ENCODE measurements around the gene SIL1.
"Not testable (repeated sequence)": the region's sequence is repeated elsewhere in the genome, so short reads cannot be mapped to it uniquely, and the experiment has no call there.

SIL1 gene

DNA sequence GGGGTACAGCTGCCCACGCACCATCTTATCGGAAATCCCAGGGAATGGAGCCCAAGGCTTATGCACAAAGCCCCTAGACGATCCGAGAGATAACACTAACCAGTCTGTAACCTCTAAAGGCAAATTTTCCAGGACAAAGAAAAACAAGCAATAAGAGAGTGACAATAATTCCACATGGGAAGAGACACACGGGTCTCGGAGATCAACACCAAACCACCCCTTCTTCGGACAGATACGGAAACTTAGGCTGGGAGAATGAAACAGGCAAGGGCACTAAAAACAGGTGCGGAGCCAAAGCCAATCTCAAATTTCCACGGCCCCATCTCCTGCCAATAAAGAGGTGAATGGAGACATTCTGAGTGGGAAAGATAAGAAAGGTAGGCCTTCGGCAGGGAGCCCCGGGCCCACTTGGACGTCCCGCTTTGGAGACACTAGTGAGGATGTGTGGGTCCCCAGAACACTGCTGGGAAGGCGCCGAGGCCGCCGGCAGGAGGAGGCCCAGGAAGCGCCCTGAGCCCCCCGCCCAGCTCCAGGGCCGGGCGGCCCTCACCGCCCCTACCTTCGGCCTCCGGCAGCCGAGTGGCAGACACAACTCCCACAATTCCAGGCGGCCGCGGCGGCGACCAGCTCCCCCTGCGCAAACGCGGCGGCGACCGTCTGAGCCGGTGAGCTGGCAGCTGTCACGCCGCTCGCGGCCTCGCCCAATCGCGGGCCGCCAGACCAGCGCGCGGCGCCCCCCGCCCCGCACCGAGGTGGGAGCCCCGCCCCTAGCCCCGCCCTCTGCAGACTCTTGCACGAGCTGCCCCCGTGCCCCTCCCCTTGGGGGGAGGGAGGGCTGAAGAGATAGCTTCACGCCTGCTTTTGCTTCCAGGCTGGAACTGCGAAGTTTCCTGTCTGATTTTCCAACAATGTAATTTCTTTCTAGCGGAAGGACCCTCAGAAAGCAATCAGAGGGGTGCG, at the start of gene SIL1:
TSS of gene SIL1 (minus strand) at position 659 of the 960 bp plus-strand sequence. CDS start 70,525 bp downstream, outside the sequence.
- no peaks in the 10 kb centered on the region for H3K9me3 Mint-ChIP-seq
- peak within 1 kb of the TSS; percentile 96 for H3K27ac Mint-ChIP-seq
- peaks cover 25% of the 10 kb centered on the region for H3K4me1 Mint-ChIP-seq
- peak; percentile 99 for ATAC-seq
- peak within 1 kb of the TSS; percentile 95 for H3K4me3 Mint-ChIP-seq
- peaks cover 26% of the 10 kb centered on the region for H3K36me3 Mint-ChIP-seq
- no peaks in the 10 kb centered on the region for H3K27me3 Mint-ChIP-seq

DNA sequence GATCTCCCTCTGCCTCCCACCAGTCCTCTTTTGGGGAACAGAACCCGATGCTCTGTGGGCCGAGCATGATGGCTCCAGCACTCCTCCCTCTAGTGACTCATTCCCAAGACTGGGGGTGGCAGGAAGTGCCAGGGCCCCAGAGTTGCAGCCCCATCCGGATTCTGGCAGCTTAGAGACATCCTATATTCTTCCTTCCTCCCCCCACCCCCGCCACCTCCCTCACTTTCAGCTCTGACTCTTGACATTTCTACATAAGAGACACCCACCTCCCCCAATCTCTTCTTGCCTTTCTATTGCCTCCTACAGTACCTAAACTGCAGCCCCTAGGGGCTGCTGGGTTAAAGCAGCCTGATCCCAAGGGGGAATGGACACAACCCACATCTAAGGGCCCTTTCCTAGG, 48.2 kb upstream of the SIL1 start:
- H3K4me1 Mint-ChIP-seq, result peaks cover 16% of the 10 kb centered on the region
- H3K27ac Mint-ChIP-seq, result peak overlapping the region; percentile 34
- no peak overlapping the region for H3K4me3 Mint-ChIP-seq
- H3K36me3 Mint-ChIP-seq, result no peaks in the 10 kb centered on the region
- peak; percentile 61 for ATAC-seq
- no peaks in the 10 kb centered on the region for H3K9me3 Mint-ChIP-seq
- H3K27me3 Mint-ChIP-seq, result peaks cover 3% of the 10 kb centered on the region

DNA sequence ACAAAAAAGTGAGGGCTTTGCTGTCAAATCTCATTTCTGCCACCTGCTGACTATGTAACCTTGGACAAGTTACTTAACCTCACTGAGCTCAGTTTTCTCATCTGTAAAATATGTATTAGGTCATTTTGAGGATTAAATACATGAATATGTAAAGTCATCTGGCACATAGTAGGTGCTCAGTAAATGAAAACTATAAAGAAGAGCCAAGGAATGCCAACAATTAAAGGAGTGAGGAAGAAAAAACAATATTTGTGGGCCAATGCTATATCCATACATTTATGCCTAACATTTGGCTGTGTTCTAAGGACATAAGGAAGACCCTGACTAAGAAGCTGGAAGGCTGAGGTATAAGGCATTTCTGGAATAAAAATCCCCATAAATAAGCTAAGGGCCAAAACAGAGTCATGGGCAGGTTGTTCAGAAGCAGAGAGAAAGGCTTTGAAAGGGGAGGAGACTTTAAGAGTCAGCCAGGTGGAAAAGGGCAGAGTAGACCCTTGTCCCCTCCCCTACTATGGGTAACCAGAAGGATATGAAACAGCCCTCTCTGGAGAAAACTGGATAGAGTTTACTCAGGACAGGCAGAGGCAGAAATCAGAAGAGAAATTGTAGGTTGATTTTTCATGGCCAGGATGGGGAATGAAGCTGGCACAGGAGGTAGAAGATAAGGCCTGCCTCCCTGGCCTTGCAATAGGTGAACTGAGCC, 47.6 kb upstream of the SIL1 start:
- no peak for ATAC-seq
- Mint-ChIP-seq H3K27ac (peak overlapping the region; percentile 34), H3K9me3 (no peaks in the 10 kb centered on the region), H3K36me3 (no peaks in the 10 kb centered on the region), H3K4me1 (peaks cover 10% of the 10 kb centered on the region), H3K27me3 (peaks cover 9% of the 10 kb centered on the region), H3K4me3 (no peak overlapping the region)

DNA sequence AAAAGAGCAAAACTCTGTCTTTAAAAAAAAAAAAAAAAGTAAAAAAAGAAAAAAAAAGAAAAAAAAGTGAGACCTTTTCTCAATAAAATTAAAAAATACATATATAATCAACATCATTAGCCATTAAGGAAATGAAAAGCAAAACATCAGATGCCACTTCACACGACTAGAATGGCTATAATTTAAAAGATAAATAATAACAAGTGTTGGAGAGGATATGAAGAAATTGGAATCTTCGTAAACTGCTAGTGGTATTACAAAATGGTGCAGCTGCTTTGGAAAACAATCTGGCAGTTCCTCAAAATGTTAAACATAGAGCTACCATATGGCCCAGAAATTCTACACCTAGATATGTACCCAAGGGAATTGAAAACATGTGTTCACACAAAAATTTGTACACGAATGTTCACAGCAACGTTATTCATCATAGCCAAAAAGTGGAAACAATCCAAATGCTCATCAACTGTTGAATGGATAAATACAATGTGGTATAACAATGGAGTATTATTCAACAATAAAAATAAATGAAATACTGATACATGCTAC, 45.3 kb upstream of the SIL1 start:
- no peak for ATAC-seq

DNA sequence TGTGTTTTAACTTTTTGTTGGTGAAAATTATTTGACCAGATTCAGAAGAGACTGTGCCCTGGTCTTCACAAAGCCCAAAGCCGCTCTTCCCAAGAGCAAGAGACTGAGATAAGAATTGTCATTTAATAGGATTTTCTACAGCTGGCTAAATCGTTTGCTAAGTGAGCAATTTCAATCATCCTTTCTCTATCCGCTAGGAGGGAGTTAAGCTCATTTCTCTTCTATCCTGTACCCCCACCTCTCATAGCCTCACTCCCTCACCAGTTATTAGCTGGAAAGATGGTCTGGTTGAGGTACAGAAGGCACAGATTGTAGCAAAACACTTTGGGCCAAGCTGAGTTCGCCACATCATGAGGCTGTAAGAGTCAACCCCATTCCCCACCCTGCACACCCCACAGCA, 43.0 kb upstream of the SIL1 start:
- H3K27ac Mint-ChIP-seq, result no peak overlapping the region
- H3K4me1 Mint-ChIP-seq, result peaks cover 3% of the 10 kb centered on the region
- no peak for ATAC-seq
- H3K36me3 Mint-ChIP-seq, result no peaks in the 10 kb centered on the region
- no peak overlapping the region for H3K4me3 Mint-ChIP-seq
- no peaks in the 10 kb centered on the region for H3K9me3 Mint-ChIP-seq
- peaks cover 39% of the 10 kb centered on the region for H3K27me3 Mint-ChIP-seq

More for the DNA sequence above, 45.3 kb upstream of the SIL1 start:
- peaks cover 10% of the 10 kb centered on the region for H3K4me1 Mint-ChIP-seq
- H3K9me3 Mint-ChIP-seq, result no peaks in the 10 kb centered on the region
- no peak overlapping the region for H3K4me3 Mint-ChIP-seq
- H3K27me3 Mint-ChIP-seq, result peaks cover 32% of the 10 kb centered on the region
- H3K27ac Mint-ChIP-seq, result no peak overlapping the region
- H3K36me3 Mint-ChIP-seq, result no peaks in the 10 kb centered on the region

DNA sequence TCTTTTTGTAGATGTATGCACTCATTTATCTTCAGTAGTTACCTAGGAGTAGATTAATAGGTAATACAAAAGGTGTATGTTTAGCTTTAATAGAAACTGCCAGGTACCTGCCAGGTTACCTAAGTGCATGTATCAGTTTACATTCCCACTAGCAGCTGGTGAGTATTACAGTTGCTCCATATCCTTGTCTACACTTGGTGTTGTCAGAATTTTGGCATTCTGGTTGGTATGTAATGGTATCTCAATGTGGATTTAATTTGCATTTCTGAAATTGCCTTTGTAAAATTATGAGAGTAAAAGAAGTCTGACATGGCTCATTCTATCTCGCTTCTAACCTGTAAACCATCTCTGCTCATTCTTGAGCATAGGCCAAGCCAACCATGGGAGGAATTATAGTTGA, 38.3 kb upstream of the SIL1 start:
- Mint-ChIP-seq H3K27me3 (peaks cover 37% of the 10 kb centered on the region), H3K36me3 (no peaks in the 10 kb centered on the region), H3K9me3 (no peaks in the 10 kb centered on the region), H3K27ac (no peak overlapping the region), H3K4me3 (no peak overlapping the region), H3K4me1 (no peaks in the 10 kb centered on the region)
- no peak for ATAC-seq

DNA sequence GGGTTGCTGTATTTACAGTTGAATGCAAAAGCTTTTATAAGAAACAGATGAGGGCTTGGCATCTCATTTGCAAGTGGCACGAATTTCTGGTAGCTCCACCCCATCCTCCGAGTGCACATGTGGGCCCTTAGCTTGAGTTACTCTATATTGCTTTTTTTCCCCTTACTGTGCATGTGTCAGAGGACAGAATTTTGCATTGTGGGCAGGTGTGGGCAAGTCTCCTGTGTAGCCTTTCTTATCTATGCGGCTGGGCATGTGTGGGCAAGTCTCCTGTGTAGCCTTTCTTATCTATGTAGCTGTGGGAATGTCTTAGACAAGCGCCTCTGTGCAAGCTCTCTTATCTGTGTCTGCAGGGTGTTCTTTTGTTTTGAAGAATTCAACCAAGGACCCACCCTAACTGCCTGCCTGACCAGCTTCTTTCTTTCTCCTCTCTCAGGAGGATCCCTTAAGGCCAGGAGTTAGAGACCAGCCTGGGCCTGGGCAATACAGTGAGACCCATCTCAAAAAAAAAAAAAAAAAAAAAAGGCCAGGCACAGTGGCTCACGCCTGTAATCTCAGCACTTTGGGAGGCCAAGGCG, 34.1 kb upstream of the SIL1 start:
- Mint-ChIP-seq H3K36me3 (no peaks in the 10 kb centered on the region), H3K4me1 (no peaks in the 10 kb centered on the region), H3K27me3 (no peaks in the 10 kb centered on the region), H3K9me3 (no peaks in the 10 kb centered on the region), H3K4me3 (no peak overlapping the region), H3K27ac (no peak overlapping the region)
- ATAC-seq, result no peak

DNA sequence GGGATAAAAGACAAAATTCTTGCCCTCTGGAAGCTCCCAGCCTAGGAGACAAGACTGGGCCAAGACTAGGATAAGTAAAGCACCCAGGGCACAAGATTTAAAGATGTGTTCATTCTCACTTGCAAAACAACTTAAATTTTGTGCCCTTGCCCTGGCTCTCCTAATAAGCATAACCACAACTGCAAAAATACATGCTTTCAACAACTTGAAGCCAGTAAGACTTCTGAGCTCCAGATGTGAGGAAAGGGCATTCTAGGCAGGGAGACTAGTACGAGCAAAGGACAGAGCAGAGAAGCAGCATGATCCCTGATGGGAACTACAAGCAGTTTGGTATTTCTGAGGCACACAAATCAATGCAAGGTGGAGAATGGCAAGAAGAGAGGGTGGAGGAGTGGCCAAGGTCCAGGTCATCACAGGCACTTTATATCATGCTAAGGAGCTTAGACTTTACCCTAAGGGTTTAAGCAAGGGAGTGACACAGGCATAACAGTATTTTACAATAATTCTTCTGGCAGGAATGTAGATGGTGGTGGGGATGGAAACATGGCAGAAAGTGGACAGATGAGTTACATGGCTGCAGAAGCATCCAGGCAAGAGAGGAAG, 30.1 kb upstream of the SIL1 start:
- Mint-ChIP-seq H3K4me3 (no peak overlapping the region), H3K36me3 (no peaks in the 10 kb centered on the region), H3K27me3 (no peaks in the 10 kb centered on the region), H3K4me1 (no peaks in the 10 kb centered on the region), H3K27ac (no peak overlapping the region), H3K9me3 (no peaks in the 10 kb centered on the region)
- no peak for ATAC-seq

DNA sequence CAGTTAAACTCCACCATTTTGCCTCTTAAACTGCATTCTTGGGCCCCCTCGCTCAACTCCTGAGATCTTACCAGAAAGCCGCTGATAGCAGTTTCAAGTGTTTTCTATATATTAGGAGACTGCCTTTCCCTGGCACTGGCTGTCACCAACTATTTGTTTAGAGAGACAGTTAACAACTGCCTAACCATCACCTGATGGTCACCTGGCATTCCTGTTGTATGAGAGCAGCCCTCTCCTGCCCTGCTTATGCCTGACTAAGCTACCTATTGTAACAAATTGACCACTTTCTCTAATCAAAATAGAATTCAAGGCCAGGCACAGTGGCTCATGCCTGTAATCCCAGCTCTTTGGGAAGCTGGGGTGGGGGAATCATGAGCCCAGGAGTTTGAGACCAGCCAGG, 28.0 kb upstream of the SIL1 start:
- peaks cover 12% of the 10 kb centered on the region for H3K27me3 Mint-ChIP-seq
- no peaks in the 10 kb centered on the region for H3K9me3 Mint-ChIP-seq
- no peak for ATAC-seq
- no peaks in the 10 kb centered on the region for H3K36me3 Mint-ChIP-seq
- H3K4me3 Mint-ChIP-seq, result no peak overlapping the region
- no peaks in the 10 kb centered on the region for H3K4me1 Mint-ChIP-seq
- H3K27ac Mint-ChIP-seq, result no peak overlapping the region

DNA sequence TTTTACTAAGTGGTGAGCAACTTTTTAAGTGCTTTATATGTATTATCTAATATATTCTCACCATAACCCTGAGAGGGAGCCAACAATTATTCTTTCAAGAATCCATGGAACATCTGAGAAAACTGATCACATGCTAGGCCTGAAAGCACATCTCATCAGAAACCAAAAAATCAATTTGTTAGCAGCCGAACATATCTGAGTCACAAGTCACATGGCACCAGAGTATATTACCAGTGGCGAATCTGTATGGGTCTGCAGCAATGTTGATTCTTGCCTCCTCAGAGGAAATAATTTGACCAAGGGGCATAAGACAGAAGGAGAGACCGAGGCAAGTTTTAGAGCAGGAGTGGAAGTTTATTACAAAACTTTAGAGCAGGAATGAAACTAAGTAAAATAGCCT, 25.3 kb upstream of the SIL1 start:
- Mint-ChIP-seq H3K27ac (no peak overlapping the region), H3K27me3 (peaks cover 12% of the 10 kb centered on the region), H3K4me1 (no peaks in the 10 kb centered on the region), H3K9me3 (no peaks in the 10 kb centered on the region), H3K4me3 (no peak overlapping the region), H3K36me3 (no peaks in the 10 kb centered on the region)
- no peak for ATAC-seq

DNA sequence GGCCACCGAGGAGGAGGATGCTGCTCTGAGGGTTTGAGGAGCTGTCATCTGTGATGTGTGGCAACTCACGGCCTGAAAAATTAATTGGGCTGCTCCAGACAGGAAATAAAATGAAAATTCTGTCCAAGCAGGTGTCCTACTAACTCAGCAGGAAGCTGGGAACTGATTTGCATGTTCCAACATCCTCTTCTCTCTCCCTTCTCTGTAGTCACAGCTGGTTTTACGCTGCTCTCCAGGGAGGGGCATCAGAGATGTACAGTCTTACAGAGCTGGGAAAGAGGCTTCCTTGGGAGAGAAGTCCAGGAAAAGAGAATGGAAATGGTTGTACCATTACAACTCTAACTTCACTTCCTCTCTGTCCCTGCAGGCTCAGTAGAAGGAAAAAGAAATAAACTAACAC, 24.2 kb upstream of the SIL1 start:
- Mint-ChIP-seq H3K9me3 (no peaks in the 10 kb centered on the region), H3K27ac (no peak overlapping the region), H3K4me1 (no peaks in the 10 kb centered on the region), H3K4me3 (no peak overlapping the region), H3K27me3 (peaks cover 12% of the 10 kb centered on the region), H3K36me3 (no peaks in the 10 kb centered on the region)
- no peak for ATAC-seq

DNA sequence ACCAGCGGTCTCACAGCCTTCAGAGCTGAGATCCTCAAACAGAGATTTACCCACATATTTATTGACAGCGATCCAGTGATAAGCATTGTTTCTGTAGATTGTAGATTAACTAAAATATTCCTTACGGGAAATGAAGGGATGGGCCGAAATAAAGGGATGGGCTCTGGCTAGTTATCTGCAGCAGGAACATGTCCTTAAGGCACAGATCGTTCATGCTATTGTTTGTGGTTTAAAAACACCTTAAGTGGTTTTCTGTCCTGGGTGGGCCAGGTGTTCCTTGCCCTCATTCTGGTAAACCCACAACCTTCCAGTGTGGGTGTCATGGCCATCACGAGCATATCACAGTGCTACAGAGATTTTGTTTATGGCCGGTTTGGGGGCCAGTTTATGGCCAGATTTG, 19.9 kb upstream of the SIL1 start:
- H3K27me3 Mint-ChIP-seq, result peaks cover 12% of the 10 kb centered on the region
- H3K4me3 Mint-ChIP-seq, H3K36me3 Mint-ChIP-seq, H3K9me3 Mint-ChIP-seq, ATAC-seq, H3K27ac Mint-ChIP-seq, H3K4me1 Mint-ChIP-seq: not testable (repeated sequence)

DNA sequence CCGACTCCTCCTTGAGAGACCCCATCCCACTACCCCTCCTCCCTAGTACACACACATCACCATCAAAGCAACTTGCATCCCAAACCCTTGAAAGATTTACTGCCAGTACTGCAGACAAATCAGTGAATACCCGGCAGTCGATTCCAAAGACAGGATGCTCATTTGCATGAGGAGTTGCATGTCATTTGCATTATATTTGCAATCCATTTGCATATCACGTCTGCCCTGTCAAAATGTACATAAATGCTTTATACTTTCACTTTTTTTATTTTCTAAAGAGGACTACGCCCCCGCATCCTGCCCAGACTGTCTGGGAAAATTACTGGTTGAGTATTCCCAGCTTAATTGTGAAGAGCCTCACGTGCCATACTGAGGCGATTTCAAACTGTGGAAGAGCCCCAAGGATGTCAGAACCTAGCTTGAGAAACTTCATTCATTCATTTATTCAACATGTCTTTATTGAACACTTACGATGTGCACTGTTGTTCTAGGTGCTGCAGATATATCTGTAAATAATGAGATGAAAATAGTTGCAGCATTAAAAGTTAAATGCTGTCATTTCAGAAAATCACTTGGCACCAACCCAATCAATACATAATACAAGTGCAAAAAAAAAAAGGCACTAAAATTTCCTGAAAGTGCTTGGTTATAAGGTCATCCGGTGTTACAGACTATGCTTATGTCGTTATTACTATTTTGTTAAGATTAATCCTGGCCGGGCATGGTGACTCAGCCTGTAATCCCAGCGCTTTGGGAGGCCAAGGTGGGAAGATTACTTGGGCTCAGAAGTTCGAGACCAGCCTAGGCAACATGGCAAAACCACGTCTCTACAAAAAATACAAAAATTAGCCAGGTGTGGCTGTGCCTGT, 17.2 kb upstream of the SIL1 start:
- Mint-ChIP-seq H3K36me3 (peaks cover 6% of the 10 kb centered on the region), H3K27me3 (no peaks in the 10 kb centered on the region), H3K4me1 (peaks cover 7% of the 10 kb centered on the region), H3K9me3 (no peaks in the 10 kb centered on the region), H3K4me3 (no peak overlapping the region), H3K27ac (no peak overlapping the region)
- no peak for ATAC-seq

DNA sequence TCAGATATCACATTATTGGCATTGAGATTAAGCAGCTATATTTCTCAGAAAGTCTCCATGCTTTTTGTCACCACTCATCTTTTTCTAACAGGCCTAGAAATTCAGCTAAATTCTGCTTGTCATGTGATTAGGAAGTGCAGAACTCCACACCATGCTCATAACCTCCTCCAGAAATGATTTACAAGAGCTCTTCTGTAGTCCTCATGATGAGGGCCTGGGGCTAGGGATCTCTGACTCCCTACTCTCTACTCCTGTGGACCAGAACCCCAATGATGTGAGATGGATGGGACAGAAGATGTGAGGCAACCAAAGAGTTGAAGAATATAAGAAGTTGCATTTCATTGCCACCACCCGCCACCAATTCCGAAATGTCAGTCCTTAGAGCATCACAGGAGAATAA, 16.5 kb upstream of the SIL1 start:
- H3K36me3 Mint-ChIP-seq, result peaks cover 6% of the 10 kb centered on the region
- no peaks in the 10 kb centered on the region for H3K27me3 Mint-ChIP-seq
- no peak overlapping the region for H3K27ac Mint-ChIP-seq
- ATAC-seq, result no peak
- no peak overlapping the region for H3K4me3 Mint-ChIP-seq
- H3K4me1 Mint-ChIP-seq, result peaks cover 7% of the 10 kb centered on the region
- H3K9me3 Mint-ChIP-seq, result no peaks in the 10 kb centered on the region

All from stimulated activated memory B cell treated with anti-CD40 and anti-IgM and Interleukin-4, amounts not matched to agents 10 μg/mL and 1 μg/mL and 100 μg/mL, for 72 hours (primary cell).